Left cardiac atrium (tissue), 4 donors: ENCODE measurements around the gene ELFN1. TPM values are rescaled to one million over a fixed set of nuclear protein-coding genes. Genes with fewer than 3 reads are reported as not detected.
A peak's percentile ranks its signal among the peaks of the same experiment; 100 is the strongest.

ENCODE experiments used
- ATAC-seq, 2 donors: fragments of 200-7000 bp; cut with Tn5 transposase; one replicate each; pipeline ENCODE4 v1.9.1; 2020; ENCODE audit warnings: mild to moderate bottlenecking in 2 of 2, moderate library complexity in 2 of 2
- DNase-seq: peaks from one replicate; pipeline ENCODE4 v3.0.0-alpha.2; 2020
- intact Hi-C, 2 donors: fragments of 100-400 bp; cut with DNase I; formaldehyde crosslinking; loops; one replicate each; pipeline versions ENCODE4 v1.14.1 to v1.15.1; 2022 to 2023
- total RNA-seq, 2 donors: library from RNA; stranded (reverse); fragmentation: NEBNext Ultra II Directional; extraction: Animal tissue kit (Norgen Biotek cat#: 25700); gene quantifications; one replicate each; pipeline ENCODE4 v1.2.1, GENCODE V29; 2021
- donor health status: DM: no; HTN: yes; CAD: no.
- donor health status: DM: no; HTN: yes; CAD: no; lungs with severe emphysema.
- donor health status: DM: yes; HTN: yes; CAD: no.
- donor health status: Dilated cardiomyopathy.

ELFN1 gene
- total RNA-seq, 2 donors from 2014 or later = 6.0 to 9.5 TPM

DNA sequence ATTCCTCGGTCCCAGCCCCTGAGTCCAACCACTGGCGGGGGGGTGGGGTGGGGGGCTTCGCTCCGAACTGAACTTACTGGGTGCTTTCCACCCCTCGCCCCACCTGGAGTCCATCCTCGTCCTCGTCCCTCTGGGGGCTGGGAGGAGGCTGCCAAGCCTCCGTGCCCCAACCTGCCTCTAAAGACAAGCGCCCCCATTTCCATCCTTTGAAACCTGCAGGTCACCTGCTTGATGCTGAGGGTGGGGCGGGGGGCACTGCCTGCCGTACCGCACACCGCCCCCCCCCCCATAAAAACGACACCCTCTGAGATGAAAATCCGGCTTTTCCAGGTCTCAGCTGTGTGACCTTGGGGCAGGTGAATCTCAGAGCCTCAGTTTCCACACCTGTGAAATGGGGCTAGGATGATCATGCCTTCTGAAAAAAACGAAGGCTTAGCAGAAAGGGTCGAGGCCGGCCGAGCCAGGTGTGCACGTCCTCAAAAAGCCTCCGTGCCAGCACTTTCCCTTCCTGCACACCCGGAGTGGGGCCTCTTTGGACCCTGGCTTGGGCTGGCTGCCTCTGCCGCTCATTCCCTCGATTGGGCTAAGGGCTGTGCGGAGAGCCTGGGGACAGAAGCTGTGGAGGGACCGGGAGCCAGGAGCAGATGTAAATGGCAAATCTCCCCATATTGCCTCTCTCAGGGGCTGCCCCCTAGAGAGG lies 967 bp downstream of the ELFN1 start:
- intact Hi-C loops = no loop called here
- DNase-seq (peak; percentile 14), ATAC-seq (no peak)

DNA sequence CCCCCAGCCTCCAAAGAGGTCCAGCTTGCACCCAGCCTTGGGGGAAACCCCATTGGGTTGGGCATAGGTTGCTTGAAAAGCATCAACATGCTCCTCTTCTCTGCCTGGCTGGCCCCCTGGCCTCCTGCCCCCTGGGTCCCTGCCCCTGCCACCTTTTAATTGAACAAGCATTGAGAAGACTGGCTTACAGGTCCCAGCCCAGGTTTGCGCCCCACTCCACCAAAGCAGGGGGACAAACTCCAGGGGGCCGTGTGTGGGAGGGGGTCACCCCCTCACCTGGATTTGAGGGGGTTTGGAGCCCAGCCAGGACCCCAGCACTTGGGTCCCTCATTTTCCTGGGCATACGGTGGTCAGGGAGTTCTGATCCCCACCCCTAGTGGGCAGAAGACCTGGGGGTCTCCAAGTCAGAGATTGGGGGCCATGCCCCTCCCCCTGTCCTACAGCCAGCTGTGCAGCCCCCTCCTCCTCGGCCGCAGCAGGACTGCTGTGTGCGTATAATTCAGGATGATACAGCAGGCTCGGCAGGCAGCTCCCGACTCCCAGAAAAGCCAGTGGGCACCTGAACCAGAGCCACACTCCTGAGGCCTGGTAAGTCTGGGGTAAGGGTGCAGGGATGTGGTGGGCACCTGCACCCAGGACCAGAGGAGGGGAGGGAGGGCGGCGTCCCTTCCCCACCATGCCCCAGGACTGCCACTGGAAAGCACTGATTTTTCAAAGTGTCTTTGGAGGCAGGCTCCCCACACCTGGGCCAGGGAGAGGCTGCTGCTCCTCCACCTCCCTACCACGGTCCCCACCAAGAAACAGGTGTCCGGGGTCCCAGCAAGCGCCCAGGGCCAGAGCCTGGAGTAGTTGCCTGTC lies 1.7 kb downstream of the ELFN1 start:
- ATAC-seq (no peak), DNase-seq (peak; percentile 14)
- intact Hi-C loops = no loop called here

DNA sequence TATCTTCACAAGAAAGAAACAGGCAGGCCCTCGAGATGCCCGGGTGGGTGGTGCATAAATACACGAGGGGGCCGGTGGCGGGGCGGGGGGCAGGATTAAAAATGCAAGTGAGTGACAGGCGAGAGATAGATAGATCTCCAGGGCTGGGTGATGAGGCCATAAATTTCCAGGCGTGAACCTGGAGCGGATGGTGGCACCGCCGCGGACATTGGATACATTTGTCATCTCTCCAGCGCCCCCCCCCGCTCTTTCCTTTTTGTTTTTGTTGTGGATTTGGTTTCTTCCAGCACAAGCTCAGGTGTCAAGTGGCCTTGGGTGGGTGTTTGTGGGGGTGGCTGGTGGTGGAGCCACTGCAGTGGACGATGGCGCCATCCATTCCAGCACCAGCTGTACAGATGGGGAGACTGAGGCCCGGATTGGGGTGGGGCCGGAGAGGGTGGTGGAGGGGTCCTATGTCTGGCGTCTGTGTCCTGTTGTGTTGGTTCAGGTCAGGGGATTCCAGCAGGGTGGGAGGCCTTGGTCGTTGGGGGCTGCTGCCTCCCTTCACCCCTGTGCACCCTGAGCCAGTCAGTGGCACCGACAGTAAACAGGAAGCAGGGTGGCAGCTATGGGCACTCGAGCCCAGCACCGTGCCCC lies 2.9 kb downstream of the ELFN1 start:
- DNase-seq (no peak), ATAC-seq (no peak)
- intact Hi-C loops = no loop called here

DNA sequence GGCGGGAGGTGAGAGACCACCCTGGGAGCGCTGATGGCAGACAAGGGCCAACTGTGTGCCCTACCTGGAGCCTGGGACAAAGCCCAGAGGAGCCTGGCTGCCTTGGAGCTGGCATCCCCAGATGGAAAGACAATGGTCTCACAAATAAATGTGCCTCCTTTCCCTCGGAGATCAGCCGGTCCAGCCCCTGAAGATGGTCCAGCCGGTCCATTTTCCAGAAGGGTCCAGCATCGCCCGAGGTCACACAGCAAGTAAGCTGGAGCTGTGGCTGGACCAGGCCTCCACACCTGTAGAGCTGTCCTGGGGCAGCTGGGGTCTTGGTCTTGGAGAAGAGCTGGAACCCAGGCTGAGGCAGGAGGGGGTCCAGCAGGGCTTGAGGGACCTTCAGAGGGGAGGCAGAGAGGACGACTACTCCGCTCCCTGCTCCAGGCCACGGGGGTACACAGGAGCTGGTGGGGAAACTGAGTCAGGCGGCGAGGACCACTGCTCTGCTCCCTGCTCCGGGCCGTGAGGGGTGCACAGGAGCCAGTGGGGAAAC lies 3.6 kb downstream of the ELFN1 start:
- ATAC-seq (no peak), DNase-seq (peak; percentile 19)
- intact Hi-C loops = no loop called here

DNA sequence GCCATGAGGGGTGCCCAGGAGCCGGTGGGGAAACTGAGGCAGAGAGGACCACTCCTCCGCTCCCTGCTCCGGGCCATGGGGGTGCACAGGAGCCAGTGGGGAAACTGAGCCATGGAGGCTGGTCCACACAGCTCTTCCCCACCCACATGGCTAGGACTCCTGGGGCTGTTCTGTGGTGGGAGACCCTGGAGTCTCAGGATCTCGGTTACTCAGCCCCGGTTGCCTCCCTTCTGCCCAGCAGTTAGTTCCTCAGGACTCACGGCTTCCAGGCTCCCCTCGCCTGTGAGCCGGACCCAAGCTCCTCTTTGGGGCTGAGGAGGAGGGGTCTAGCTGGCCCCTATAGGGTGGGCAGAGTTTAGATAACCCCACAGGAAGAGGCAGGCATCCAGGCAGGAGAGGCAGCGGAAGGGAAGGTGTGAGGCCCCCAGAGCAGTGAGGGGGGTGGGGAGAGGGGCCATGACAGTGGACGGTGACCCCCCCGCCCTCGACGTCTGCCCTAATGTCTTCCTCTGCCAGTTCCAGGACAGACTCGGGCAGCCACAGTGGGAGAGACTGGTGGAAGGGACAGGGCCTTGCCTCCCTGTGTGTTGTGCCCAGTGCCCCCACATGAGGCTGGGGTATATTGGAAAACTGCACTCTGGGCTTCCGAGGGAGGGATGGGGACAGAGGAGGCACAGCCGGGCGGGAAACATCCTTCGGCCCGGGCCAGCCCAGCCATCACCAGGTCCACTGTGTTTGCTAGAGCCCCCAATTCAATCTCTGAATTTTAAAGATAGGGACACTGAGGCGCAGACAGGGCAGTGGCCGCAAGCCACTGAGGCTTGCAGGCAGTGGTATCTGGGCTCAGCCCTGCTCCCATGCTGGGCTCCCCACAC lies 4.3 kb downstream of the ELFN1 start:
- intact Hi-C loops = no loop called here
- no peak for DNase-seq
- ATAC-seq = no peak

DNA sequence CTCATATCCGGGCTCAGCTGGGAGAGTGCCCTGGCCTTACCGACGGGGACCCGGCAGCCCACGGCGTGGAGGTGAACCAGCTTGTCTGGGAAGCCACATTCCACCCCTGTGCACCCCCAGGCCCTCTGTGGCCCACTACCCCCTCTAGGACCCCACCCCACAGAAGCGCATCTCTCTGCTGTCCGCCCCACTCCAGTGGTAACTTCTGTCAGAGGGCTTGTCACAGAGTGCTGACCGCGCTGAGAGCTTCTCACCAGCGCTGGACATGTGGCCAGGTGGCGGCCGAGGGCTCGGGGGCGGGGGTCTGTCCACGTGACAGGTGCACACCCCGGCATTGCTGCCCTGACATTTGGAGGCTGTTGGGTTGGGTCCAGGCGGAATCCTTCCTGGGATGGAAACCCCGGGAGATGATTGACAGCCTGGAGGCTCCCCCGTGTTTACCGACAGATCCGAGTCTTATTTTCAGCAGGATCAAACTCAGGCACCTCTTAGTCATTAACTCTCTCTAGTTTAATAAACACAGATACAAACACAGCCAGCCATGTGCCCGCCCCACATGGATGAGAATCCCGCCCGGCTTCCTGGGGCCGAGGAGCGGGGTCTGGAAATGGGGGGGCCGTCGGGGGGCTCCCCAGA lies 5.1 kb downstream of the ELFN1 start:
- intact Hi-C loops = no loop called here

DNA sequence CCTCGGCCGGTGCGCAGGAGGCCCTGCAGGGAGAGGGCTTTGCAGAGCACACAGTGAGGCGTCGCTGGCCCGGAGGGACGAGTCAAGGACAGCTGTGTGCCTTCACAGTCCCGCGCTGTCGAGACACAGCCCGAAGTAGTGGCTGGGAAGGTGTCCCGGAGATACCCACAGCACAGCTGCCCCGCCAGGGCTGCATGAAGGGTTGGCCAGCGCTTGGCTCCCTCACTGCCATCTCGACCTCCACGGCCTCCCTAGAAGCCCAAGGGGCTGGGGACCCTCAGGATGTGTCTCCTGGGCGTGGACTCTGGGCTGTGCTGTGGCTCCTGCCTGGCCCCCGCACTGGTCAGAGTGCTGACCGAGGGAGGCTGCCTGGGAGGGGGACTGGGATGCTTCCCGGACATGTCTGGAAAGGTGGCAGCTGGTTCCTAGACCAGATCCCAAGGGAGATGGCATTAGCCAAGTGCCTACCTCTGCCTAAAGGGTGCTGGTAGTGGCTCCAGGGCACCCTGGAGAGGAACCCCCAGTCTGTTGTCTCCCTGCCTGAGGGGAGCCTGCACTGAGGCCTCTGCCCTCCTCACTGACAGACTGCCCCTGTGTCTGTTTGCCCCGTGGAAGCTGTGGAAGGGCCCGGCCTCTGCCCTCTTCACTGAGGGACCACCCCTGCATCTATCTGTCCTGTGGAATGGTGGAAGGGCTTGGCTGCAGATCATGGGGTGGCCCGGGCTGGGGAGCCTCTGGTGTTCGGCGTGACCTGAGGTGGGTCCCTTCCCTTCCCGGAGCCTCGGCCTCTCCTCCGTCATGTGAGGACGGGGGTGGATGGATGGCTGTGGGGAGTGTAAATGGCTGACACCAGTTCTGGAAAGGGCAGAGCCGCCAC lies 5.8 kb downstream of the ELFN1 start:
- ATAC-seq (no peak), DNase-seq (no peak)
- intact Hi-C loops = no loop called here

More for the DNA sequence above, 5.1 kb downstream of the ELFN1 start:
- ATAC-seq (no peak), DNase-seq (no peak)

DNA sequence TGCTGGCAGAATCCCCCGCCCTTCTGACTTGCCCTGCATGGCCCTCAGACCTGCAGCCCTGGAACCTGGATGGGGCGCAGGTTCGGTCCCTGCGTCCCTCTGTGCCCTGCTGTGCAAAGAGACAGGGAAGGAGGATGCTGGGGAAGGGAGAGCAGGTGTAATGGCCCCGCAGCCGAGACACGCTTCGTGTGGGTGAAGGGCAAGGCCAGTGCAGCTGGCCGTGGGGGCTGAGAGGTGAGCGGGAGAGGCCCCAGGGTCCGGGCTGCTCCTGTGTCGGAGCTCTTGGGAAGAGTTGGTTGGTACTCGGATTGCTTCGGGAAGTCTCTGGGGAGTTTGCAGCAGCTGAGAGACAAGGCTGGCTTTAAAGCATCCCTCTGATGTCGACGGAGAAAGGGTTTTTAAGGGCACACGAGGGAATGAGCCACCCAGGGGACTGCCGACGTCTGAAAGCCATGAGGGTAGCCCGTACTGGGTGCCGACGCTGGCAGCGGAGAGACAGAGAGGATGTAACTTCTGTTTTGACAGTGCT lies 6.5 kb downstream of the ELFN1 start:
- intact Hi-C loops = no loop called here
- DNase-seq (no peak), ATAC-seq (no peak)

DNA sequence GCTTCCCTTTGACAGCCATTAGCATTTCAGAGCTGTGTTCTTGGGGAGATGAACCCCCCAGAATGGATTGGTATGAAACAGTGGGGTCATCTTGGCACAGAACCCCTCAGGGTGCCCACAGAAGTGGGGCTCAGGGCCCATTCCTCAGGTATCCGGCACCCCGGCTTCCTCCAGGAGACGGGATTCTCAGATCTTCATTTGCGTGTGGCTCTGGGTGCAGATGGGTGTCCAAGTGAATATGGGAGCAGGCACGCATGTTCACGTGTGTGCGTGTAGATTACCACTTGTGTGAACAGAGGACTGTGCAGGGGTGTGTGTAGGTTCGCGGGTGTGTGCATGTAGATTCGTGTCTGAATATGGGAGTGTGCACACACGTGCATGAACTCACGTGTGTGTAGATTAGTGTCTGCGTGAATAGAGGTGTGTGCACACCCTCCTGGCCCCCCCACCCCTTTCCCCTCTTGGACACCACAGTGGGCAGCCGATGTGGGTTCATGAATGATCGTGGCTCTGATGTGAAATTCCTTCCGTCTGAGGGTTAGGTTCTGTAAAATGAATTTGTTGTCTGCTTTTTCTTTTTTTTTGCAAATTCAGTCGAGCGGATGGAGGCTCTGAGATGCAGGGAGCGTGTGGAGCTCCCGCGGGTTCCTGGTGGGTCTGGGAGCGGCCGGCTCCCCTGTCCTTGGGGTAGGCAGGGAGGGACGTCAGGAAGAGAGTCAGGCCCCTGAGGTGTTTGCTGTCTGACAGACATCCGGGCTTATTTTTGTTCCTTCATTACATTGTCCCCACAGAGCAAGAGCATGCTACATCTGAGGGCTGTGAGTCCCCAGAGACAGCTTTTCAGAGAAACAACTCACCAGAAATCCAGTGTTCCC lies 7.4 kb downstream of the ELFN1 start:
- DNase-seq (no peak), ATAC-seq (no peak)
- intact Hi-C loops = no loop called here

DNA sequence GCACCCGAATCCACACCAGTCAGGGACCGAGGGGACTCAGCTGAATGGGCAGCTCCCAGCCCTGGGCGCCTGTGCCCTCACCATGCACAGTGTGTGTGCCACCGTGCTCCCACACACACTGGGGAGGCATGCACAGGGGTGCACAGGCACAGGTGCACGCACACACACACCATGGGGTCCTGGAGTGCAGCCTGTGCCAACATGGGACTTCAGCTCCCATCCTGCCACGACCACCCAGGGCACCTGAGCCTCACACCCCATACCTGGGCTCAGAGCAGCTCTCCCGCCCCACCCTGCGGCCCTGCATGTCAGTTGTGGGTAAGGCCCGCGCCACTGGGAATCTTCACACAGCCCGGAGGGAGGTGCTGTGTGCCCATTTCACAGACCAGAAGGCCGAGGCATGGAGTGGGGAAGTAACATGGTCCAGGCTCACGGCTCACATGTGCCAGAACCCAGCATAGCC lies 8.0 kb downstream of the ELFN1 start:
- DNase-seq = no peak
- intact Hi-C loops = no loop called here

DNA sequence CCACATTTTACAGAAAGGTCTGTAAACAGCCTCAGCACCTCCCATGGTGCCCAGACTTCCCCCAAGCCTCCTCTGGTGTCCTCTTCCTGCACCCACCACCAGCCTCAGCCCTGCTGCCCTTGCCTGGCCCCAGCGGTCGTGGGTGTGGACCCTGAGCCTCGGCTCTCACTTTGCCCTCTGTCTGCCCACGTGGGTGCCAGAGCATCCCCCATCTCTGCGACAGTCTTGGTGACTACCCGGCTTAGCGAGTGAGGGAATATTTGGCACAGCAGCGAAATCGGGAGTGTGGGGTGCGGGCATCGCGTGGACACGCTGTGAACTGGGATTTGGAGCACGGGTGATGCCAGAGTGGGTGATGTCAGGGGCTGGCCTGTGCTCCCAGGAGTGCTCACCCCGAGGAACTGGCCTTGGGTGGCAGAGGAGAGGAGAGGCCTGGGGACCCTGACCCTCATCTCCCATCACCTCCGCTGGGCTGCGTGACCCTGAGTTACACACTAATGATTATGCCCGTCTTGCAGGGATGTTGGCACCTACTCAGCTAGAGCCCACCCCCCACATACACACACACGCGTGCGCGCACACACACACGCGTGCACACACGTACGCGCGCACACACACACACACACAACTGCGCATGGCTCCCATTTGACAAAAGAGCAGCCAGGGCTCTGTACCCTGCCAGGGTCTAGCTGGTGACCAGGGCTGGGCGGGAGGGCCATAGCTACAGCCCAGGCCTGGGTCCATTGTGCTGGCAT lies 8.7 kb downstream of the ELFN1 start:
- no peak for DNase-seq
- intact Hi-C loops = no loop called here
- no peak for ATAC-seq

More for the DNA sequence above, 8.0 kb downstream of the ELFN1 start:
- no peak for ATAC-seq

DNA sequence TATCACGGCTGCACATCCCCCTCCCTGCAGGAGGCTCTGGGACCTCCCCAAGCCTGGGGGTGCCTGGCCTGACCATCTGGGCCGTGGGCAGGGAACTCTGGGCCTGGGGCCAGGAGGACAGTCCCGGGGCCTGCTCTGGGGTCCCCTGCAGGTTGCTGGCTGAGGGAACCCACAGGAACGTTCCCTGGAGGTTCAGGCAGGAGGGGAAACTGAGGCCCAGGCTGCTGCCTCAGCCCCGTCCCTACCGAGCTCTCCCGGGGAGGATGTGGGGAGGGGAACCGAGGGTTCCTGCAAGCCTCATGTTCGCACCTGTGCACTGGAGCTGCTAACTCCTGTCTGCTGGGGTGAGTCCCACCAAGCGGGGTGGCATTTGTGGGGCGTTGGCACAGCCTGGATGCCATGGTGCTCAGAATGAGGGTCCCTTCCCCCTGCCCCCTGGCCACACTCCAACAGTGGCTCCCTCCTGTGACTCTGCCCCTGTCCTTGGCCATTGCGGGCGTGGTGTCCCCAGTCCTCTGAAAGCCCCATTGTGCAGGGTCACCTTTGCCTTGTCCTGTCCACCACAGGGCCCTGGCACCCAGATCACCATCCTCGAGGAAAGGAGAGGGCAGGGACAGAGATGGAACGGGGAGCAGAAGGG lies 9.4 kb downstream of the ELFN1 start:
- no peak for DNase-seq
- intact Hi-C loops = no loop called here

DNA sequence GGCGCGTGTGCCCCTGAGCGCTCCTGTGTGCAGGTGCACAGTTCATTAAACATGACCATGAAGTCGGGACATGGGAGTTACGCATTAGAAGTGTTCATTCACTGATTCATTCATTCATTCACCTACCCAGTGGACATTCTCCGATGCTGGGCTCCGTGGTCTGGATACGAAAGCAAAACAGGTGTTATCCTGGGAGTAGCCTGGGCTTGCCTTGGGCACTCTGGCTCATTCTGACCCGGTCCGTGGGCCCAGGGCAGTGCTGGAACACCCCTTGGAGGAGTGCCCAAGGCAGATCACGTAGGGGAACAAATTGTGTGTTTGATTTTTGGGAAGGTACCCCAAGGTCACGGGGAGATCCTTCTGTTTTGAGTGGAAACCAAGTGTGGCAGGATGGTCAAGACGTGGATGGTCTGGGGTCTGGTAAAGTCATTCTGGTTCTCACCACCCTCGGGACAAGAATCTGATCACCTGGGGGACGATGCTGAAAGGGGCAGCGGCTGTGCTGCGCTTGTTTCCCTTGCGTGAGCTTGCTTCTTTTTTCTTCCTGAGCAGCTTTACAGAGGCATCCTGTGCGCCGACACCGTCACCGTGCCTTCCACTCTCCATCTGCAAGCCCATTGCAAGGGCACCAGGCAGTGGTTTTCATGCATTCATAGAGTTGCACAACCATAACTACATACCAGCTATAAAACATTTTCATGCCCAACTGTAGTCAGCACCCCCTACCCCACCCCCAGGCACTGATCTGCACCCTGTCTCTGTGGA lies 10.1 kb downstream of the ELFN1 start:
- no peak for ATAC-seq
- DNase-seq = no peak
- intact Hi-C loops = no loop called here

More for the DNA sequence above, 9.4 kb downstream of the ELFN1 start:
- no peak for ATAC-seq

DNA sequence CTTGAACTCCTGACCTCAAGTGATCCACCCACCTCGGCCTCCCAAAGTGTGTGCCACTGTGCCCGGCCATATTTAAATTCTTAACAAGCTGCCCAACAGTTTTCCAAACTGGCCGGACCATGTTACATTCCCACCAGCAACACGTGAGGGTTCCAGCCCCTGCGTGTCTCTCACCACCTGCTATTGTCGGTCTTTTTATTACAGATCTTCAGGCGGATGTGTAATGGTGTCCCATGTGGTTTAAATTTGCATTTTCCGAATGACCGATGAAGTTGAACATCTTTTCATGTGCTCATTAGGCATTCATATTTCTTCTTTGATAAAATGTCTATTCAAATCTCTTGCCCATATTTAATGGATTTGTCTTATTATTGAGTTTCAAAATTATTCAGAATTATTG lies 11.5 kb downstream of the ELFN1 start:
- DNase-seq (no peak), ATAC-seq (no peak)
- intact Hi-C loops = no loop called here
